Activated naive CD4-positive, alpha-beta T cell treated with anti-CD3 and anti-CD28 coated beads for 36 hours (primary cell): Measurements from ENCODE around the gene CYP4Z1. TPM values are rescaled to one million over a fixed set of nuclear protein-coding genes. Genes with fewer than 3 reads are reported as not detected.
"Not testable (repeated sequence)": the region's sequence is repeated elsewhere in the genome, so short reads cannot be mapped to it uniquely, and the experiment has no call there.

Source experiments
- CTCF ChIA-PET: fragments of 350-600 bp; sonication (Branson Sonifier 250); formaldehyde crosslinking; loops from one replicate; lab custom pipeline; 2021; ENCODE audit warnings: antibody characterized with exemption; lab: Charles Lee
- DNase-seq: peaks from one replicate; pipeline ENCODE4 v3.0.0-alpha.2; 2020
- H3K27ac Mint-ChIP-seq: one replicate; pipeline ENCODE4 v1.8.0; 2021; ENCODE audit warnings: mild to moderate bottlenecking, mixed read lengths
- H3K27me3 Mint-ChIP-seq: one replicate; pipeline ENCODE4 v1.8.0; 2021; ENCODE audit warnings: low read depth, mixed read lengths
- H3K36me3 Mint-ChIP-seq: one replicate; pipeline ENCODE4 v1.8.0; 2021; ENCODE audit warnings: low read depth, mixed read lengths
- H3K4me1 Mint-ChIP-seq: one replicate; pipeline ENCODE4 v1.8.0; 2021; ENCODE audit warnings: low read depth, mixed read lengths
- H3K4me3 Mint-ChIP-seq: one replicate; pipeline ENCODE4 v1.8.0; 2021; ENCODE audit warnings: mild to moderate bottlenecking, moderate library complexity, mixed read lengths
- H3K9me3 Mint-ChIP-seq: one replicate; pipeline ENCODE4 v1.8.0; 2021; ENCODE audit warnings: mixed read lengths
- intact Hi-C: fragments of 100-400 bp; cut with micrococcal nuclease; formaldehyde crosslinking; loops from one replicate; pipeline ENCODE4 v1.15.1; 2023
- total RNA-seq, 2 experiments: library from RNA; stranded (reverse); gene quantifications; one replicate each; pipeline ENCODE4 v1.2.3, GENCODE V29; 2021

CYP4Z1 gene
- total RNA-seq, 2 experiments from 2014 or later, result not detected

GRCh38 chr1:47089356-47089755, 22.3 kb downstream of the CYP4Z1 start:
- intact Hi-C loops, result not testable (repeated sequence)

DNA sequence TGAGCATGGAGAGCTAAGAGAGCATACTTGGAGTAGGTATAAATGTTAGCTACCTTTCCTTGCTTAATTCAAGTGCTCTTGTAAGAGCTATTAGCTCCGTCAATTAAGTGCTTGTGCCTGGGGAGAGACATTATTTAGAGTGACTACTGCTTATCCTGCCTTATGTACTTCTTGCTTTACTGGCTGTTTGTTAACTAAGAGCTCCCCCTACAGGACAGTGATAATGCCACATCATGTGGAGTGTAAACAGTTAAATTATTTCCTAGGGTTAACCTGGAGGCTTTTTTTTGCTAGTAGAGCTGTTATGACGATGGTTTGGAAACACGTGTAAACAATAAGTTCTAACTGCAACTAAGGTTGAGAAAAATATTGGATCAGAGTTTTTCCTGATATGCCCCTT, 24.4 kb downstream of the CYP4Z1 start:
- CTCF ChIA-PET, H3K27me3 Mint-ChIP-seq, H3K4me1 Mint-ChIP-seq, H3K9me3 Mint-ChIP-seq, H3K36me3 Mint-ChIP-seq, H3K27ac Mint-ChIP-seq, H3K4me3 Mint-ChIP-seq, DNase-seq, intact Hi-C loops: not testable (repeated sequence)

More at GRCh38 chr1:47089356-47089755, 22.3 kb downstream of the CYP4Z1 start:
- CTCF ChIA-PET, H3K27ac Mint-ChIP-seq, H3K36me3 Mint-ChIP-seq, H3K9me3 Mint-ChIP-seq, H3K4me3 Mint-ChIP-seq, H3K4me1 Mint-ChIP-seq, H3K27me3 Mint-ChIP-seq: not testable (repeated sequence)
- DNase-seq, result peak; percentile 62

- no peak for DNase-seq
- Mint-ChIP-seq H3K27ac (no peak overlapping the region), H3K27me3 (peaks cover 10% of the 10 kb centered on the region), H3K4me1 (no peaks in the 10 kb centered on the region), H3K4me3 (no peak overlapping the region), H3K9me3 (peaks cover 12% of the 10 kb centered on the region), H3K36me3 (peaks cover 1% of the 10 kb centered on the region)
- intact Hi-C loops, result no loop called here
- CTCF ChIA-PET, result interaction anchor here (0.5 kb wide), 1 partner anchor 75 kb away, joined by 3 read pairs; no protein-coding TSS in a partner anchor
These were observed 37.8 kb downstream of the CYP4Z1 start for GRCh38 chr1:47104816-47105215.

DNA sequence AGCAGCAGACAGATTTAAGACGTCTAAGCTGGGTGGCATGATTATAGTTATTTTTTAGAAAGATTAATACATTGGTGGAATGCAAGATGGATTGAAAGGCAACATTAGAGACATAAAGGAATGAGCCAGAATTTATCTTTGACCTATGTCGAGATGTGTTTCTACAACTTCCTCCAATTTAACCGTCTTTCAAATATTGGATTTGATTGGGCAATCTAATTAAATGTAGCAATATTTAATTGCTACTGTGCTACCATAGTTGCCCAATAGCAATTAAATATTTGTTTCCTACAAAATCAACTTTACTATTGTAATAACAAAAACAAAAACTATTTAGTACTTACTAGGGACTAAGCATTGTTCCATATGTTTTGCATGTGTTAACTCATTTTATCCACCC, 39.8 kb downstream of the CYP4Z1 start:
- no peaks in the 10 kb centered on the region for H3K4me1 Mint-ChIP-seq
- H3K9me3 Mint-ChIP-seq, result peaks cover 12% of the 10 kb centered on the region
- DNase-seq, result no peak
- peaks cover 11% of the 10 kb centered on the region for H3K27me3 Mint-ChIP-seq
- no peak overlapping the region for H3K27ac Mint-ChIP-seq
- no peak overlapping the region for H3K4me3 Mint-ChIP-seq
- peaks cover 1% of the 10 kb centered on the region for H3K36me3 Mint-ChIP-seq
- intact Hi-C loops, result no loop called here
- CTCF ChIA-PET, result no interaction called here

GRCh38 chr1:47107851-47108574, 41.0 kb downstream of the CYP4Z1 start:
- H3K36me3 Mint-ChIP-seq, H3K4me1 Mint-ChIP-seq, H3K9me3 Mint-ChIP-seq, DNase-seq, intact Hi-C loops, H3K27ac Mint-ChIP-seq, H3K4me3 Mint-ChIP-seq, CTCF ChIA-PET: not testable (repeated sequence)
- peaks cover 14% of the 10 kb centered on the region for H3K27me3 Mint-ChIP-seq

- H3K9me3 Mint-ChIP-seq, H3K36me3 Mint-ChIP-seq, intact Hi-C loops, H3K27ac Mint-ChIP-seq, H3K4me1 Mint-ChIP-seq, DNase-seq, H3K4me3 Mint-ChIP-seq, CTCF ChIA-PET: not testable (repeated sequence)
- H3K27me3 Mint-ChIP-seq, result peaks cover 20% of the 10 kb centered on the region
These were observed 42.5 kb downstream of the CYP4Z1 start for GRCh38 chr1:47109482-47109881.

GRCh38 chr1:47113178-47113577, 46.1 kb downstream of the CYP4Z1 start:
- H3K36me3 Mint-ChIP-seq, result no peaks in the 10 kb centered on the region
- intact Hi-C loops, result no loop called here
- DNase-seq, result no peak
- CTCF ChIA-PET, result interaction anchor here (0.6 kb wide), 2 partner anchors 64 to 65 kb away, joined by 4 to 7 read pairs; no protein-coding TSS in a partner anchor
- H3K4me1 Mint-ChIP-seq, result no peaks in the 10 kb centered on the region
- peaks cover 21% of the 10 kb centered on the region for H3K27me3 Mint-ChIP-seq
- H3K27ac Mint-ChIP-seq, result no peak overlapping the region
- H3K4me3 Mint-ChIP-seq, result no peak overlapping the region
- H3K9me3 Mint-ChIP-seq, result no peaks in the 10 kb centered on the region

GRCh38 chr1:47121039-47121438, 54.0 kb downstream of the CYP4Z1 start:
- H3K27ac Mint-ChIP-seq, DNase-seq, H3K4me3 Mint-ChIP-seq, H3K9me3 Mint-ChIP-seq, CTCF ChIA-PET, H3K36me3 Mint-ChIP-seq, intact Hi-C loops, H3K4me1 Mint-ChIP-seq: not testable (repeated sequence)
- peaks cover 13% of the 10 kb centered on the region for H3K27me3 Mint-ChIP-seq

DNA sequence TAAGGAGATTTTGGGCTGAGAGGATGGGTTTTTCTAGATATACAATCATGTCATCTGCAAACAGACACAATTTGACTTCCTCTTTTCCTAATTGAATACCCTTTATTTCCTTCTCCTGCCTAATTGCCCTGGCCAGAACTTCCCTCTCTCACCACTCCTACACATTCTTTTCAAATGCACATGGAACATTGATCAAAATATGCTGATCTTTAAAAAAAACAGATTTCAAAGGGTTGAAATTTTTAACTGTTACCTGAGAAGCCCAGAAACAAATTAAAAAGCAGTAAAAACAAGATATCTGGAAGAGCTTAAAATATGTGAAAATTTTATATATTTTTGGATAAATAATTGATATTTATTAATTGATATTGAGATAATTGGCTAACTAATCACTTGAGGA, 57.8 kb downstream of the CYP4Z1 start:
- H3K9me3 Mint-ChIP-seq, H3K4me3 Mint-ChIP-seq, intact Hi-C loops, H3K4me1 Mint-ChIP-seq, H3K36me3 Mint-ChIP-seq, DNase-seq, H3K27ac Mint-ChIP-seq: not testable (repeated sequence)
- H3K27me3 Mint-ChIP-seq, result peaks cover 14% of the 10 kb centered on the region
- CTCF ChIA-PET, result interaction anchor here (0.6 kb wide), 1 partner anchor 122 kb away, joined by 4 read pairs; no protein-coding TSS in a partner anchor

- H3K9me3 Mint-ChIP-seq, H3K36me3 Mint-ChIP-seq, H3K27ac Mint-ChIP-seq, intact Hi-C loops, DNase-seq, H3K4me3 Mint-ChIP-seq, CTCF ChIA-PET, H3K4me1 Mint-ChIP-seq: not testable (repeated sequence)
- peaks cover 16% of the 10 kb centered on the region for H3K27me3 Mint-ChIP-seq
These were observed 60.0 kb downstream of the CYP4Z1 start for GRCh38 chr1:47126997-47127396.

DNA sequence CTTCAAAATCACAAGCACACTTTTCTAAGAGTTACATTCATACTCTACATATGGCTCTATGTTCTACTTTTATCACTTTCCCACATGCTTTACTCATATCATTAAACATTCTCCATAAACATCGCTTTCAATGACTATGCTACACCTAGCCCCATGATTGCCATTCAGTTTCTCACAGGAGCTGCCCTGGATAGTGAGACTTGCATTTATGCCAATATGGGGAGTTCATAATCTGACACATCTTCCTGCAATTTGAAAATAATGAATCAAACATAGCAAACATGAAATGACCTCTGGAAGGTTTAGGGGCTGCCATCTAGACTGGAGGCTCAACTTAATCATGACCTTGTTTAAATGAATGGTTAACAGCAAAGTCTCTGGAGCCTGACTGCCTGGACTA, 61.2 kb downstream of the CYP4Z1 start:
- Mint-ChIP-seq H3K27ac (no peak overlapping the region), H3K27me3 (peaks cover 15% of the 10 kb centered on the region)
- intact Hi-C loops, result no loop called here

DNA sequence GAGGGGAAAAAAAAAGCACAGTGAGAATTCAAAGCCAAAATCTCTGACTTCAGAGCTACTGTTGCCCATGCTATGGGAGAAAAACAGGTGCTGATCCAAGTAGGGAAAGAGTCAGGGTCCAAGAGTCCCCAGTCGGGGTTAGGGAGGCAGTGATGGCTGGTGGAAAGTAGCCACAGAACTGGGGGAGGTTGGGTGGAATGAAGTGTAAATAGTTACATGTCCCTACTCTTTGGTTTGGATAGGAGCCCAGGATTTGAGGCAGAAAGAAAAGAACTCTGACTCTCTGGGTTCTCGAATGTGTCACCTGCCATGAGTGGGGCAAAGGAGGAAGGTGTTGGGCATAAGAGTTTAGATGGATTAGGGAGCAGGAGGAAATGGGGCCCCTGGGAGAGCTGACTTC, 61.8 kb downstream of the CYP4Z1 start:
- H3K4me3 Mint-ChIP-seq, H3K27ac Mint-ChIP-seq, H3K9me3 Mint-ChIP-seq, intact Hi-C loops, H3K36me3 Mint-ChIP-seq, CTCF ChIA-PET, DNase-seq, H3K4me1 Mint-ChIP-seq: not testable (repeated sequence)
- peaks cover 15% of the 10 kb centered on the region for H3K27me3 Mint-ChIP-seq

More for the DNA sequence above, 61.2 kb downstream of the CYP4Z1 start:
- no peaks in the 10 kb centered on the region for H3K9me3 Mint-ChIP-seq
- H3K4me3 Mint-ChIP-seq, result no peak overlapping the region
- DNase-seq, result no peak
- CTCF ChIA-PET, result no interaction called here
- H3K36me3 Mint-ChIP-seq, result no peaks in the 10 kb centered on the region
- H3K4me1 Mint-ChIP-seq, result no peaks in the 10 kb centered on the region

- CTCF ChIA-PET, DNase-seq, H3K9me3 Mint-ChIP-seq, H3K36me3 Mint-ChIP-seq, H3K4me1 Mint-ChIP-seq, H3K27ac Mint-ChIP-seq, H3K4me3 Mint-ChIP-seq, intact Hi-C loops: not testable (repeated sequence)
- peaks cover 15% of the 10 kb centered on the region for H3K27me3 Mint-ChIP-seq
These were observed 62.6 kb downstream of the CYP4Z1 start for GRCh38 chr1:47129489-47130230.
